Endothelial cell of umbilical vein (primary cell): Measurements from ENCODE around the gene THSD8. TPM values are rescaled to one million over a fixed set of nuclear protein-coding genes. Genes with fewer than 3 reads are reported as not detected.

Experiments used
- BruUV-seq: library from RNA; stranded (reverse); fragments of 400-500 nt; replicated peaks from 2 replicates; lab custom pipeline; 2021; lab: Mats Ljungman, UMichigan
- CTCF ChIA-PET: fragments of 300-600, 350-600 bp; sonication (Branson Sonifier 250); formaldehyde crosslinking; loops from one replicate; lab custom pipeline; 2021; ENCODE audit warnings: antibody characterized with exemption, inconsistent platforms; lab: Charles Lee
- POLR2A ChIA-PET: fragments of 300-600, 350-600 bp; sonication (Branson Sonifier 250); formaldehyde crosslinking; loops from one replicate; lab custom pipeline; 2021; ENCODE audit warnings: antibody characterized with exemption, inconsistent platforms; lab: Charles Lee
- DNase-seq: peaks from one replicate; pipeline ENCODE4 v3.0.0-alpha.2; 2011; ENCODE audit warnings: low read depth, low spot score
- FAIRE-seq: peaks from 2 replicates; lab custom pipeline; 2011; peaks lifted over from hg19 to GRCh38; lab: Jason Lieb, UNC
- H2AFZ ChIP-seq: 2 replicates; pipeline ENCODE4 v1.6.0; 2012; ENCODE audit warnings: low read depth, low read length, control low read depth, inconsistent platforms
- H3K27ac ChIP-seq: 2 replicates; pipeline ENCODE4 v1.5.1; 2011; ENCODE audit warnings: low read depth, mild to moderate bottlenecking, control low read depth, low read length, moderate library complexity; ENCODE audit not compliant: insufficient read depth
- H3K27me3 ChIP-seq, 2 experiments: 2 replicates each; pipeline versions ENCODE4 v1.6.0 to v1.6.1; 2011; ENCODE audit warnings: low read length in 2 of 2, mixed read lengths in 1 of 2; ENCODE audit not compliant: control insufficient read depth in 2 of 2, insufficient read depth in 2 of 2
- H3K36me3 ChIP-seq, 2 experiments: 2 replicates in 1 of 2; 3 replicates in 1 of 2; pipeline ENCODE4 v1.5.1; 2011; ENCODE audit warnings: low read length in 2 of 2, mild to moderate bottlenecking in 1 of 2, moderate library complexity in 1 of 2; ENCODE audit not compliant: control insufficient read depth in 2 of 2, insufficient read depth in 2 of 2; ENCODE audit errors: extremely low read depth in 1 of 2
- H3K4me1 ChIP-seq: 3 replicates; pipeline ENCODE4 v1.5.1; 2011; ENCODE audit warnings: mild to moderate bottlenecking, low read length; ENCODE audit not compliant: control insufficient read depth, insufficient read depth; ENCODE audit errors: extremely low read depth
- H3K4me2 ChIP-seq: 2 replicates; pipeline ENCODE4 v1.6.1; 2011; ENCODE audit warnings: low read length, control low read depth, mixed read lengths; ENCODE audit not compliant: insufficient read depth
- H3K4me3 ChIP-seq, 3 experiments: fragments of 200-600 bp in 1 of 3; sonication (generic), shearing (Covaris generic) in 1 of 3; replicated peaks in 1 of 3; 2 replicates each; pipeline ENCODE4 v1.5.1; 2011 to 2016; ENCODE audit warnings: control low read depth in 3 of 3, low read length in 3 of 3, mild to moderate bottlenecking in 2 of 3, inconsistent platforms in 1 of 3, low read depth in 1 of 3, moderate library complexity in 1 of 3; ENCODE audit not compliant: insufficient read depth in 1 of 3
- H3K79me2 ChIP-seq: 2 replicates; pipeline ENCODE4 v1.6.0; 2012; ENCODE audit warnings: low read length, inconsistent platforms; ENCODE audit not compliant: control insufficient read depth, insufficient read depth
- H3K9ac ChIP-seq: replicated peaks from 2 replicates; pipeline ENCODE3; 2011; ENCODE audit warnings: low read length, control low read depth; ENCODE audit not compliant: insufficient read depth; ENCODE audit errors: extremely low read depth
- H3K9me1 ChIP-seq: replicated peaks from 3 replicates; pipeline ENCODE4 v1.6.0; 2011; ENCODE audit warnings: mild to moderate bottlenecking, low read length; ENCODE audit not compliant: control insufficient read depth, insufficient read depth; ENCODE audit errors: extremely low read depth
- H3K9me3 ChIP-seq: replicated peaks from 2 replicates; pipeline ENCODE4 v1.5.1; 2012; ENCODE audit warnings: low read length, inconsistent platforms; ENCODE audit not compliant: control insufficient read depth, insufficient read depth
- H4K20me1 ChIP-seq: replicated peaks from 2 replicates; pipeline ENCODE3; 2011; ENCODE audit warnings: mild to moderate bottlenecking, low read length; ENCODE audit not compliant: control insufficient read depth, insufficient read depth; ENCODE audit errors: extremely low read depth
- EZH2 ChIP-seq: IDR thresholded peaks from 2 replicates; pipeline ENCODE4 v1.6.1; 2012; ENCODE audit warnings: borderline replicate concordance, low read depth, mild to moderate bottlenecking, moderate library complexity, low read length, inconsistent platforms; ENCODE audit not compliant: severe bottlenecking
- FOS ChIP-seq: IDR thresholded peaks from 2 replicates; pipeline ENCODE4 v1.6.1; 2011; ENCODE audit warnings: mild to moderate bottlenecking, low read length, moderate library complexity, borderline replicate concordance; ENCODE audit not compliant: insufficient read depth
- GATA2 ChIP-seq: IDR thresholded peaks from 2 replicates; pipeline ENCODE4 v1.7.0; 2011; ENCODE audit warnings: low read depth, mild to moderate bottlenecking, moderate library complexity, mixed read lengths, low read length; ENCODE audit not compliant: insufficient read length, insufficient read depth
- JUN ChIP-seq: IDR thresholded peaks from 2 replicates; pipeline ENCODE4 v1.6.1; 2011; ENCODE audit warnings: borderline replicate concordance, low read depth; ENCODE audit not compliant: insufficient read length, insufficient read depth
- MAX ChIP-seq: IDR thresholded peaks from 2 replicates; pipeline ENCODE4 v1.6.1; 2011; ENCODE audit not compliant: insufficient read depth, insufficient read length
- MYC ChIP-seq: IDR thresholded peaks from one replicate; pipeline ENCODE4 v1.6.1; 2011; ENCODE audit warnings: mild to moderate bottlenecking, low read depth, low read length
- POLR2A ChIP-seq: IDR thresholded peaks from 2 replicates; pipeline ENCODE4 v1.6.1; 2012; ENCODE audit warnings: low read depth, mild to moderate bottlenecking, control low read depth, low read length
- POLR2AphosphoS5 ChIP-seq: IDR thresholded peaks from 2 replicates; pipeline ENCODE4 v1.6.1; 2012; ENCODE audit warnings: low read depth, mild to moderate bottlenecking, control low read depth, low read length, moderate library complexity; ENCODE audit not compliant: insufficient read depth
- dilution Hi-C: fragments of 300-500 bp; cut with MboI; formaldehyde crosslinking; loops from one replicate; pipeline ENCODE4 v1.15.0; 2019; ENCODE audit warnings: low sequenced_read_pairs; ENCODE audit not compliant: extremely low pct_ligation_motif_present
- intact Hi-C: fragments of 100-400 bp; cut with micrococcal nuclease; formaldehyde crosslinking; loops from one replicate; pipeline ENCODE4 v1.10.0; 2022
- polyA plus RNA-seq, 4 experiments: library from polyadenylated mRNA; depleted of rRNA in 3 of 4; stranded (reverse) in 3 of 4; unstranded in 1 of 4; fragments of >200 nt; gene quantifications; 2 replicates each; pipeline versions ENCODE4 v1.2.1 to v1.2.3, GENCODE V29; 2011 to 2012; ENCODE audit warnings: missing spikeins in 1 of 4
- total RNA-seq: library from RNA; stranded (reverse); gene quantifications from 2 replicates; pipeline ENCODE4 v1.2.3, GENCODE V29; 2021
- TF ChIP-seq, protein P1 (sequence below), 2 donors: IDR thresholded peaks; 1 replicate in 1 of 2; 2 replicates in 1 of 2; pipeline ENCODE4 v1.5.1; 2011; ENCODE audit warnings: low read length in 2 of 2, mild to moderate bottlenecking in 2 of 2, moderate library complexity in 2 of 2, control low read depth in 1 of 2, inconsistent platforms in 1 of 2, low read depth in 1 of 2; ENCODE audit not compliant: insufficient read depth in 1 of 2; ENCODE audit errors: extremely low read depth in 1 of 2

THSD8 gene
- total and polyA plus RNA-seq, 2 donors (not counting 3 experiments of a cell fraction or from before 2014, with no cell fraction given), result 15.9 TPM; not detected in 1

GRCh38 chr19:12763100-12763499 lies 38.8 kb upstream of the THSD8 start:
- Histone ChIP-seq H3K27me3 (no peaks in the 10 kb centered on the region), H3K27ac (no peak overlapping the region), H3K9me3 (no peaks in the 10 kb centered on the region), H3K9ac (no peak overlapping the region), H2AFZ (no peak overlapping the region), H3K36me3 (no peaks in the 10 kb centered on the region), H3K4me1 (no peaks in the 10 kb centered on the region), H3K79me2 (no peaks in the 10 kb centered on the region), H4K20me1 (no peaks in the 10 kb centered on the region), H3K4me2 (no peak overlapping the region), H3K9me1 (no peaks in the 10 kb centered on the region), H3K4me3 (no peak overlapping the region)
- FAIRE-seq (no peak), DNase-seq (no peak)
- TF ChIP-seq FOS (no peak), POLR2A (no peak), JUN (no peak), POLR2AphosphoS5 (no peak), MAX (no peak), MYC (no peak), EZH2 (no peak), GATA2 (no peak)
- TF ChIP-seq, protein P1, sequence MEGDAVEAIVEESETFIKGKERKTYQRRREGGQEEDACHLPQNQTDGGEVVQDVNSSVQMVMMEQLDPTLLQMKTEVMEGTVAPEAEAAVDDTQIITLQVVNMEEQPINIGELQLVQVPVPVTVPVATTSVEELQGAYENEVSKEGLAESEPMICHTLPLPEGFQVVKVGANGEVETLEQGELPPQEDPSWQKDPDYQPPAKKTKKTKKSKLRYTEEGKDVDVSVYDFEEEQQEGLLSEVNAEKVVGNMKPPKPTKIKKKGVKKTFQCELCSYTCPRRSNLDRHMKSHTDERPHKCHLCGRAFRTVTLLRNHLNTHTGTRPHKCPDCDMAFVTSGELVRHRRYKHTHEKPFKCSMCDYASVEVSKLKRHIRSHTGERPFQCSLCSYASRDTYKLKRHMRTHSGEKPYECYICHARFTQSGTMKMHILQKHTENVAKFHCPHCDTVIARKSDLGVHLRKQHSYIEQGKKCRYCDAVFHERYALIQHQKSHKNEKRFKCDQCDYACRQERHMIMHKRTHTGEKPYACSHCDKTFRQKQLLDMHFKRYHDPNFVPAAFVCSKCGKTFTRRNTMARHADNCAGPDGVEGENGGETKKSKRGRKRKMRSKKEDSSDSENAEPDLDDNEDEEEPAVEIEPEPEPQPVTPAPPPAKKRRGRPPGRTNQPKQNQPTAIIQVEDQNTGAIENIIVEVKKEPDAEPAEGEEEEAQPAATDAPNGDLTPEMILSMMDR (IDR thresholded peaks at IDR 0.05; ENCODE audit: extremely low read depth in 1 of 2, insufficient read depth in 1 of 2, low read depth in 1 of 2, low read length in 2 of 2), result no peak
- dilution Hi-C loops, result no loop called here
- CTCF ChIA-PET, result interaction anchor here (9.9 to 12.6 kb wide), 3 partner anchors 12 to 85 kb away, joined by 144 to 524 read pairs (median 481); partner anchors contain the start of genes HOOK2, JUNB, PRDX2 and THSD8
- POLR2A ChIA-PET, result interaction anchor here (1.6 kb wide), 1 partner anchor 29 kb away, joined by 5 read pairs; the partner anchor contains the start of gene JUNB
- intact Hi-C loops, result no loop called here
- no TSS peak for BruUV-seq
